OCI-LY1 (cell line): ENCODE data around the gene LY86.

Source experiments
- H2AFZ ChIP-seq: fragments of 200-600 bp; sonication (generic), shearing (Covaris generic); 2 replicates; pipeline ENCODE4 v1.6.0; 2014; ENCODE audit warnings: antibody characterized with exemption, mild to moderate bottlenecking, low read length
- H3F3A ChIP-seq: fragments of 200-600 bp; sonication (generic), shearing (Covaris generic); 2 replicates; pipeline ENCODE4 v1.6.0; 2014; ENCODE audit warnings: mild to moderate bottlenecking, antibody characterized with exemption, low read length, moderate library complexity; ENCODE audit not compliant: insufficient read depth
- H3K27ac ChIP-seq: fragments of 200-600 bp; sonication (generic); 2 replicates; pipeline ENCODE4 v1.5.1; 2014; ENCODE audit warnings: low read length, mixed run types, mild to moderate bottlenecking, low read depth; ENCODE audit not compliant: poor library complexity, severe bottlenecking
- H3K27me3 ChIP-seq: fragments of 200-600 bp; sonication (generic); 2 replicates; pipeline ENCODE4 v1.6.0; 2014; ENCODE audit warnings: antibody characterized with exemption, mild to moderate bottlenecking, low read length, moderate library complexity; ENCODE audit not compliant: insufficient read depth
- H3K36me3 ChIP-seq: fragments of 200-600 bp; sonication (generic); 2 replicates; pipeline ENCODE4 v1.6.1; 2014; ENCODE audit warnings: mild to moderate bottlenecking, antibody characterized with exemption, low read length, moderate library complexity, mixed read lengths; ENCODE audit not compliant: insufficient read depth
- H3K4me1 ChIP-seq: fragments of 200-600 bp; sonication (generic); 2 replicates; pipeline ENCODE4 v1.5.1; 2014; ENCODE audit warnings: mild to moderate bottlenecking, low read length, moderate library complexity; ENCODE audit not compliant: insufficient read depth, severe bottlenecking
- H3K4me2 ChIP-seq: fragments of 200-600 bp; sonication (generic), shearing (Covaris generic); 2 replicates; pipeline ENCODE4 v1.6.1; 2014; ENCODE audit warnings: low read length
- H3K4me3 ChIP-seq: fragments of 200-600 bp; sonication (generic); 2 replicates; pipeline ENCODE4 v1.5.1; 2014; ENCODE audit warnings: low read length, low read depth, mild to moderate bottlenecking, mixed read lengths; ENCODE audit not compliant: poor library complexity, severe bottlenecking
- H3K79me2 ChIP-seq: fragments of 200-600 bp; shearing (Covaris generic); 2 replicates; pipeline ENCODE4 v1.6.1; 2016; ENCODE audit warnings: mixed run types, low read length, mixed read lengths; ENCODE audit not compliant: insufficient read depth
- H3K9ac ChIP-seq: fragments of 200-600 bp; sonication (generic), shearing (Covaris generic); 2 replicates; pipeline ENCODE4 v1.6.1; 2014; ENCODE audit warnings: mild to moderate bottlenecking, low read length, mixed read lengths
- H3K9me2 ChIP-seq: fragments of 200-600 bp; sonication (generic), shearing (Covaris generic); 2 replicates; pipeline ENCODE4 v1.6.1; 2014; ENCODE audit warnings: low read depth, mild to moderate bottlenecking, low read length, mixed read lengths
- H3K9me3 ChIP-seq: fragments of 200-600 bp; shearing (Covaris generic); 2 replicates; pipeline ENCODE4 v1.6.1; 2014; ENCODE audit warnings: low read length, mixed read lengths
- H4K20me1 ChIP-seq: fragments of 200-600 bp; sonication (generic), shearing (Covaris generic); 2 replicates; pipeline ENCODE4 v1.6.0; 2016; ENCODE audit warnings: mild to moderate bottlenecking, low read length; ENCODE audit not compliant: insufficient read depth
- CTCF ChIP-seq: fragments of 200-600 bp; sonication (generic), shearing (Covaris generic); IDR thresholded peaks from 2 replicates; pipeline ENCODE4 v1.5.1; 2017; ENCODE audit warnings: mild to moderate bottlenecking, antibody characterized with exemption, low read length, moderate library complexity, mixed read lengths
- EZH2 ChIP-seq: fragments of 200-600 bp; sonication (generic), shearing (Covaris generic); IDR thresholded peaks from 2 replicates; pipeline ENCODE4 v1.8.0; 2017; ENCODE audit warnings: borderline replicate concordance, mixed run types, mild to moderate bottlenecking, antibody characterized with exemption, low read length, moderate library complexity, mixed read lengths

LY86 gene

GRCh38 chr6:6683969-6684833 lies 95.7 kb downstream of the LY86 start:
- Histone ChIP-seq H3K79me2 (no peaks in the 10 kb centered on the region), H3K27ac (no peak overlapping the region), H3K4me3 (no peak overlapping the region), H4K20me1 (no peaks in the 10 kb centered on the region), H3F3A (no peaks in the 10 kb centered on the region), H3K27me3 (no peaks in the 10 kb centered on the region), H3K4me1 (peaks cover 6% of the 10 kb centered on the region), H3K4me2 (no peak overlapping the region), H2AFZ (no peak overlapping the region), H3K9ac (no peak overlapping the region), H3K9me3 (no peaks in the 10 kb centered on the region), H3K36me3 (no peaks in the 10 kb centered on the region), H3K9me2 (no peaks in the 10 kb centered on the region)
- TF ChIP-seq EZH2 (no peak), CTCF (no peak)

- no peak overlapping the region for H2AFZ ChIP-seq
- no peaks in the 10 kb centered on the region for H3K9me2 ChIP-seq
- peaks cover 6% of the 10 kb centered on the region for H3K4me1 ChIP-seq
- no peaks in the 10 kb centered on the region for H3K9me3 ChIP-seq
- no peak overlapping the region for H3K9ac ChIP-seq
- H3K79me2 ChIP-seq, result no peaks in the 10 kb centered on the region
- no peaks in the 10 kb centered on the region for H4K20me1 ChIP-seq
- H3K36me3 ChIP-seq, result no peaks in the 10 kb centered on the region
- H3K4me3 ChIP-seq, result no peak overlapping the region
- TF ChIP-seq EZH2 (no peak), CTCF (no peak)
- no peak overlapping the region for H3K4me2 ChIP-seq
- H3F3A ChIP-seq, result no peaks in the 10 kb centered on the region
- no peaks in the 10 kb centered on the region for H3K27me3 ChIP-seq
- H3K27ac ChIP-seq, result no peak overlapping the region
Observed at GRCh38 chr6:6685249-6686040, 96.9 kb downstream of the LY86 start.

DNA sequence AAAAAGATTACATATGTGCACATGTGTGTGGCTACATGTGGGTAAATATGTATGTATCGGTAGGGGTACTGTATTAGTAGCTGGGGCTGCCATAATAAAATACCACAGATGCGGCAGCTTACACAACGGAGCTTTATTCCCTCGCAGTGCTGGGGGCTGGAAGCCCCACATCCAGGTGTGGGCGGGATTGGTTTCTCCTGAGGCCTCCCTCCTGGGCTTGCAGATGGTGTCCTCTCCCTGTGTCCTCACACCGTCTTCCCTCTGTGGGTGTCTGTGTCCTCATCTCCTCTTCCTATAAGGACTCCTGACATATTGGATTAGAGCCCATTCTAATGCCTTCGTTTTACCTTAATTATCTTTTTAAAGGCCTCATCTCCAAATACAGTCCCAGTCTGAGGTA lies 97.7 kb downstream of the LY86 start:
- peaks cover 6% of the 10 kb centered on the region for H3K4me1 ChIP-seq
- no peak overlapping the region for H2AFZ ChIP-seq
- H3K9me3 ChIP-seq, result peaks cover 4% of the 10 kb centered on the region; the same call in 1 of the 2 replicates
- H3K27ac ChIP-seq, result no peak overlapping the region
- no peaks in the 10 kb centered on the region for H3K9me2 ChIP-seq
- TF ChIP-seq EZH2 (no peak), CTCF (no peak)
- no peaks in the 10 kb centered on the region for H3K79me2 ChIP-seq
- H3K27me3 ChIP-seq, result peaks cover 4% of the 10 kb centered on the region; the same call in 1 of the 2 replicates
- H3K36me3 ChIP-seq, result no peaks in the 10 kb centered on the region
- H3K4me2 ChIP-seq, result no peak overlapping the region
- no peak overlapping the region for H3K9ac ChIP-seq
- H4K20me1 ChIP-seq, result no peaks in the 10 kb centered on the region
- no peak overlapping the region for H3K4me3 ChIP-seq
- H3F3A ChIP-seq, result no peaks in the 10 kb centered on the region
